Measurements from ENCODE around the gene ABHD11. TPM values are rescaled to one million over a fixed set of nuclear protein-coding genes. Genes with fewer than 3 reads are reported as not detected.

Gene ABHD11
- total RNA-seq, 2 donors from 2014 or later, result 2.5 to 16.9 TPM

- H3K27me3 ChIP-seq (replicated peaks; ENCODE audit: insufficient read depth), result no peaks in the 10 kb centered on the region
- H3K4me3 ChIP-seq, result no peak overlapping the region
- no peak for DNase-seq (ENCODE audit: low spot score)
- no peaks in the 10 kb centered on the region for H3K9me3 ChIP-seq
- H3K27ac ChIP-seq, result no peak overlapping the region
- H3K36me3 ChIP-seq, result peaks cover 15% of the 10 kb centered on the region
- H3K4me1 ChIP-seq (ENCODE audit: control insufficient read depth in 1 of 2, low read depth in 2 of 2), result peaks cover 0 to 21% of the 10 kb centered on the region in 2 donors
- ATAC-seq (ENCODE audit: insufficient number of reproducible peaks, low FRiP score, low read depth), result no peak
- no peak for TF ChIP-seq CTCF (IDR thresholded peaks at IDR 0.05)
Observed at GRCh38 chr7:73703757-73704639, 34.6 kb downstream of the ABHD11 start.

- Histone ChIP-seq H3K27me3 (replicated peaks; ENCODE audit: insufficient read depth) (no peaks in the 10 kb centered on the region), H3K27ac (no peak overlapping the region), H3K4me1 (ENCODE audit: control insufficient read depth in 1 of 2, low read depth in 2 of 2) (peaks cover 0 to 21% of the 10 kb centered on the region in 2 donors), H3K9me3 (no peaks in the 10 kb centered on the region), H3K4me3 (no peak overlapping the region), H3K36me3 (peaks cover 18% of the 10 kb centered on the region)
- DNase-seq (ENCODE audit: low spot score) (no peak), ATAC-seq (ENCODE audit: insufficient number of reproducible peaks, low FRiP score, low read depth) (no peak)
- TF ChIP-seq CTCF (IDR thresholded peaks at IDR 0.05), result no peak
Observed at GRCh38 chr7:73703225-73703624, 35.4 kb downstream of the ABHD11 start.

GRCh38 chr7:73702665-73703064, 35.9 kb downstream of the ABHD11 start:
- no peak for ATAC-seq (ENCODE audit: insufficient number of reproducible peaks, low FRiP score, low read depth)
- H3K9me3 ChIP-seq, result no peaks in the 10 kb centered on the region
- H3K36me3 ChIP-seq, result peaks cover 20% of the 10 kb centered on the region
- H3K27me3 ChIP-seq (replicated peaks; ENCODE audit: insufficient read depth), result no peaks in the 10 kb centered on the region
- DNase-seq (ENCODE audit: low spot score), result no peak
- H3K27ac ChIP-seq, result no peak overlapping the region
- H3K4me1 ChIP-seq (ENCODE audit: control insufficient read depth in 1 of 2, low read depth in 2 of 2), result peaks cover 0 to 21% of the 10 kb centered on the region in 2 donors
- no peak for TF ChIP-seq CTCF (IDR thresholded peaks at IDR 0.05)
- H3K4me3 ChIP-seq, result no peak overlapping the region

GRCh38 chr7:73702226-73702625, 36.4 kb downstream of the ABHD11 start:
- Histone ChIP-seq H3K27me3 (replicated peaks; ENCODE audit: insufficient read depth) (no peaks in the 10 kb centered on the region), H3K4me3 (no peak overlapping the region), H3K27ac (no peak overlapping the region), H3K4me1 (ENCODE audit: control insufficient read depth in 1 of 2, low read depth in 2 of 2) (peaks cover 0 to 21% of the 10 kb centered on the region in 2 donors), H3K36me3 (peaks cover 25% of the 10 kb centered on the region), H3K9me3 (no peaks in the 10 kb centered on the region)
- no peak for ATAC-seq (ENCODE audit: insufficient number of reproducible peaks, low FRiP score, low read depth)
- no peak for TF ChIP-seq CTCF (IDR thresholded peaks at IDR 0.05)
- no peak for DNase-seq (ENCODE audit: low spot score)

- Histone ChIP-seq H3K27me3 (replicated peaks; ENCODE audit: insufficient read depth) (no peaks in the 10 kb centered on the region), H3K4me3 (no peak overlapping the region), H3K9me3 (no peaks in the 10 kb centered on the region), H3K27ac (no peak overlapping the region), H3K4me1 (ENCODE audit: control insufficient read depth in 1 of 2, low read depth in 2 of 2) (peaks cover 0 to 21% of the 10 kb centered on the region in 2 donors), H3K36me3 (peaks cover 30% of the 10 kb centered on the region)
- no peak for ATAC-seq (ENCODE audit: insufficient number of reproducible peaks, low FRiP score, low read depth)
- no peak for DNase-seq (ENCODE audit: low spot score)
- peak; percentile 51 for TF ChIP-seq CTCF (IDR thresholded peaks at IDR 0.05)
Observed at GRCh38 chr7:73701357-73701995, 37.1 kb downstream of the ABHD11 start.

Measured in thoracic aorta (tissue), 2 donors.